Hepatocyte (in vitro differentiated cells): ENCODE data around the gene FHOD3.
"Not testable (repeated sequence)": the region's sequence is repeated elsewhere in the genome, so short reads cannot be mapped to it uniquely, and the experiment has no call there.

ENCODE experiments used
- EZH2 ChIP-seq: fragments of 200-600 bp; sonication (generic); IDR thresholded peaks from 2 replicates; pipeline ENCODE4 v1.6.1; 2016; ENCODE audit warnings: antibody characterized with exemption, mild to moderate bottlenecking, borderline replicate concordance
- EZH2phosphoT487 ChIP-seq: fragments of 200-600 bp; sonication (generic); IDR thresholded peaks from one replicate; pipeline ENCODE4 v1.6.1; 2018; ENCODE audit warnings: antibody characterized with exemption, mild to moderate bottlenecking, low read depth, moderate library complexity; ENCODE audit not compliant: unreplicated experiment, severe bottlenecking
- TF ChIP-seq, protein P1 (sequence below): fragments of 200-600 bp; sonication (generic); IDR thresholded peaks from 2 replicates; pipeline ENCODE4 v1.5.1; 2016; ENCODE audit warnings: antibody characterized with exemption, mild to moderate bottlenecking; ENCODE audit not compliant: poor library complexity

DNA sequence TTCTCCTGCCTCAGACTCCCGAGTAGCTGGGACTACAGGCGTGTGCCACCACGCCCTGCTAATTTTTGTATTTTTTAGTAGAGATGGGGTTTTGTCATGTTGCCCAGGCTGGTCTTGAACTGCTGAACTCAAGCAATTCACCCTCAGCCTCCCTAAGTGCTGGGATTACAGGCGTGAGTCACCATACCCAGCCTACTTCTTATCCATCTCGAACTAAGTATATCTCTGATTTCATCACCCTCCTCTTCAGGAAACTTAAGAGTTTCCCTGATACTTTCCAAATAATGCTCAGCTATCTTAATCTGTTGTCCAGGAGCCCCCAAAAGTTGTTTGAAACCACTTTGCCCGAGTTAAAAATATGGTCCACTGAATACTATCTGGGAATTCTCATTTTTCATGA lies 59.2 kb downstream of the FHOD3 start:
- TF ChIP-seq, protein P1, sequence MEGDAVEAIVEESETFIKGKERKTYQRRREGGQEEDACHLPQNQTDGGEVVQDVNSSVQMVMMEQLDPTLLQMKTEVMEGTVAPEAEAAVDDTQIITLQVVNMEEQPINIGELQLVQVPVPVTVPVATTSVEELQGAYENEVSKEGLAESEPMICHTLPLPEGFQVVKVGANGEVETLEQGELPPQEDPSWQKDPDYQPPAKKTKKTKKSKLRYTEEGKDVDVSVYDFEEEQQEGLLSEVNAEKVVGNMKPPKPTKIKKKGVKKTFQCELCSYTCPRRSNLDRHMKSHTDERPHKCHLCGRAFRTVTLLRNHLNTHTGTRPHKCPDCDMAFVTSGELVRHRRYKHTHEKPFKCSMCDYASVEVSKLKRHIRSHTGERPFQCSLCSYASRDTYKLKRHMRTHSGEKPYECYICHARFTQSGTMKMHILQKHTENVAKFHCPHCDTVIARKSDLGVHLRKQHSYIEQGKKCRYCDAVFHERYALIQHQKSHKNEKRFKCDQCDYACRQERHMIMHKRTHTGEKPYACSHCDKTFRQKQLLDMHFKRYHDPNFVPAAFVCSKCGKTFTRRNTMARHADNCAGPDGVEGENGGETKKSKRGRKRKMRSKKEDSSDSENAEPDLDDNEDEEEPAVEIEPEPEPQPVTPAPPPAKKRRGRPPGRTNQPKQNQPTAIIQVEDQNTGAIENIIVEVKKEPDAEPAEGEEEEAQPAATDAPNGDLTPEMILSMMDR: not testable (repeated sequence)
- TF ChIP-seq EZH2, EZH2phosphoT487: not testable (repeated sequence)
